Measurements from ENCODE around the gene STMP1.
"Not testable (repeated sequence)": the region's sequence is repeated elsewhere in the genome, so short reads cannot be mapped to it uniquely, and the experiment has no call there.

The STMP1 gene

DNA sequence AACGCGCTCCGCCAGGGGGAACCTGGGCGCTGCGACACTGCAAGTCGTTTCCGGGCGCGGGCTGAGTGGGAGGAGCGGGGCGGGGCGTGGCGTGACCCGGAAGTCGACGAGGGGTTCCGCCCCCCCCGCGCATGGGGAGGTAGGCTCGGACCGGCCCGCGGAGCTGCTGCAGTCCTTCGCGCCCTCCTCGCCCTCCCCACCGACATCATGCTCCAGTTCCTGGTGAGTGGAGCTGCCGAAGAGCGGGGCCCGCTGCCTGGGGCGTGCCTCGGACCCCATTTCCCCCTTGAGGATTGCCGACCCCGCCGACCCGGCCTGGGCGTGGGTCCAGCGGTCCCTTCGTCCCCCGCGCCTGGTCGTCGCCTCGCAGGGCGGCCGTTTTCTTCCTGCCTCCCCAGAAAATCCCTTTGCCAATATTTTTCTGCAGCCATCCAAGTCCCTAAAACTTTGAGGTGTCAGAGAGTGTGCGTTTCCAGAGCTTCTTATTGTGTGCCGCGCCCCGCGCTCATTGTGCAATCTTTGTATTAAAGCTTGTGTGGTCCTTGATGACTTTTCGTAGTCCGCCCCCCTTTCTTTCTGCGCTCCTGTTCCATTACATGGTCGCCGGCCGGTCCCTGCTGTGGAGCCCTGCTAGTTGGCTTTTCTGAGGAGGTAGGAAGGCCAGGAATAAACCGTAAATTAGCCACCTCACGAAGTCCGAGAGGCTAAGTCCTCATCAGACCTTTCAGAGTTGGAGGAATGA, at the start of gene STMP1:
Gene STMP1, plus strand, starts transcription at position 142 of the 742 bp plus-strand sequence.
- peak; percentile 85 for DNase-seq

- no peak for DNase-seq
Measured at GRCh38 chr7:135616136-135616535, 46.2 kb upstream of the STMP1 start.

- no peak for DNase-seq
Measured at GRCh38 chr7:135617781-135618180, 44.5 kb upstream of the STMP1 start.

GRCh38 chr7:135618510-135618909, 43.8 kb upstream of the STMP1 start:
- DNase-seq, result no peak

DNA sequence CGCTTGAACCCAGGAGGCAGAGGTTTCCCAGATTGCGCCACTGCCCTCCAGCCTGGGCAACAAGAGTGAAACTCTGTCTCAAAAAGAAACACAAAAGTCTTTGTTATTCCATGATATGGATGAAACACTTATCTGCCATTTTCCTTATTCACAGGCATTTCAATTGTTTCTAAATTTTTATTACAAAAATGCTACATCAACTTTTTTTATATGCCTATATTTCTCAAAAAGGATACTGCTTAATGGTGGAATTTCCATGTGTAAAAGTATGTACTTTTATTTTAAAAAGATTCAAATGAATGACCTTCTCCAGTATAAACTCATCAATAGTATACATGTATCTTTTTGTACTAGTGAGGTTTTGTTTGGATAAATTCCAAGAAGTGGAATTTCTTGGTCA, 41.9 kb upstream of the STMP1 start:
- no peak for DNase-seq

GRCh38 chr7:135620980-135621850, 41.1 kb upstream of the STMP1 start:
- no peak for DNase-seq

- no peak for DNase-seq
Measured at GRCh38 chr7:135634191-135634878, 28.0 kb upstream of the STMP1 start.

- not testable (repeated sequence) for DNase-seq
Measured at GRCh38 chr7:135639690-135640089, 22.6 kb upstream of the STMP1 start.

GRCh38 chr7:135644154-135644553, 18.2 kb upstream of the STMP1 start:
- DNase-seq, result no peak

DNA sequence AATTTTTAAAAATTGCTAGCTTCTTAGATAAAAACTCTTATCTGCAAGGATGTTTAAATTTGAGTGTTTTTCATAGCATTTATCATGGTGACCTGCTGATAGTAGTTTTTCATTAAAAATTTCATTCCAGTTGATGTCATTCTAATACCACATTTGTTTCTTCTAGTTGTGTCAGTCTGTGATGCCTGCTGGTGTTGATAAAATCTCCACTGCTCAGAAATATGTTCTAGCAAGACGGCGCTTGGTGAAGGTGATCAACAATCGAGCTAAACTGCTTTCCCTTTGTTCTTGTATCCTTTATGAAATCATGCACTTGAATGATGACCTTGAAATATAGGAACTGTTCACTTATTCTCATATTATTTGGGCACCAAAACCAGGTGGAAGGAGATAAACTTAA, 17.6 kb upstream of the STMP1 start:
- DNase-seq, result no peak

GRCh38 chr7:135645296-135645904, 16.9 kb upstream of the STMP1 start:
- no peak for DNase-seq

DNA sequence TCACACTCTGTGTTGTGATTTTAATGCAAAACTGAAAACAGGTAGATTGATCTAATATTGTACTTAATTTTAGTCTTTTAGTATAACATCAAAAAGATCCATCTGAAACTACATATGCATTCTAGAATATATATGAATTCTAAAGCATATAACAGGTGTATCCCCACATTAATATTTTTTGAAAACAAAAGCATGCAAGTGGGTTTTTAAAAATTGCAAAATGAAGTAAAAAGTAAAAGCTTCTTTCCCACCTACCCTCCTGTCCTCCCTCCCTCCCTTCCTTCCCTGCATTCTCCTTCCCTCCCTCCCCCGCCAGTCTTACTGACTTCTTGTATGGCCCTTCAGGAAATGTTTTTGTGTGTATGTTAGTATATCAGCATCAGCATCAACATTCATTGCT, 14.6 kb upstream of the STMP1 start:
- DNase-seq, result no peak

- no peak for DNase-seq
Measured at GRCh38 chr7:135648235-135648634, 14.1 kb upstream of the STMP1 start.

GRCh38 chr7:135650831-135651573, 11.3 kb upstream of the STMP1 start:
- DNase-seq, result no peak

GRCh38 chr7:135653340-135654080, 8.8 kb upstream of the STMP1 start:
- no peak for DNase-seq

GRCh38 chr7:135658564-135658963, 3.8 kb upstream of the STMP1 start:
- DNase-seq, result no peak

DNA sequence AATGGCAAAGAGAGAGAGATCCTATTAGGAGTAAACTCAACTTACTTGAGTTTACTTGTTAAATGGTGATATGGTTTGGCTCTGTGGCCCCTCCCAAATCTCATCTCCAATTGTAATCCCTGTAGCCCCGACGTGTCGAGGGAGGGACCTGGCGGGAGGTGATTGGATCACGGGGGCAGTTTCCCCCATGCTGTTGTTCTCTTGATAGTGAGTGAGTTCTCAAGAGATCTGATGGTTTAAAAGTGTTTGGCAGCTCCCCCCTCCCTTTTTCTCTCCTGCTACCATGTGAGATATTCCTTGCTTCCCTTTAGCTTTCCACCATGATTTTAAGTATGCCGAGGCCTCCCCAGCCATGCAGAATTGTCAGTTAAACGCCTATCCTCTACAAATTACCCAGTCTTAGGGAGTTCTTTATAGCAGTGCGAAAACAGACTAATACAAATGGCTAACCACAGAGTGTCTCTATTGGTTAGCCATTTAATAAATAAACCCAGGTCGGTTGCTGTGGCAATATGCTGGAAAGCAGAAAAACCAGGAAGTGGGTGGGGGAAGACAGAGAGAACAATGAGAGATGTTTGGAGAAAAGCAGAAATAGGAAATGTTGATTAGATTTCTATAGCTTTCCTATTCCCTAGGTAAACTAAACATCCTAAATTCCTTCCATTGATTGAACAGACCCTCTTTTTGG, 3.0 kb upstream of the STMP1 start:
- DNase-seq, result no peak

DNA sequence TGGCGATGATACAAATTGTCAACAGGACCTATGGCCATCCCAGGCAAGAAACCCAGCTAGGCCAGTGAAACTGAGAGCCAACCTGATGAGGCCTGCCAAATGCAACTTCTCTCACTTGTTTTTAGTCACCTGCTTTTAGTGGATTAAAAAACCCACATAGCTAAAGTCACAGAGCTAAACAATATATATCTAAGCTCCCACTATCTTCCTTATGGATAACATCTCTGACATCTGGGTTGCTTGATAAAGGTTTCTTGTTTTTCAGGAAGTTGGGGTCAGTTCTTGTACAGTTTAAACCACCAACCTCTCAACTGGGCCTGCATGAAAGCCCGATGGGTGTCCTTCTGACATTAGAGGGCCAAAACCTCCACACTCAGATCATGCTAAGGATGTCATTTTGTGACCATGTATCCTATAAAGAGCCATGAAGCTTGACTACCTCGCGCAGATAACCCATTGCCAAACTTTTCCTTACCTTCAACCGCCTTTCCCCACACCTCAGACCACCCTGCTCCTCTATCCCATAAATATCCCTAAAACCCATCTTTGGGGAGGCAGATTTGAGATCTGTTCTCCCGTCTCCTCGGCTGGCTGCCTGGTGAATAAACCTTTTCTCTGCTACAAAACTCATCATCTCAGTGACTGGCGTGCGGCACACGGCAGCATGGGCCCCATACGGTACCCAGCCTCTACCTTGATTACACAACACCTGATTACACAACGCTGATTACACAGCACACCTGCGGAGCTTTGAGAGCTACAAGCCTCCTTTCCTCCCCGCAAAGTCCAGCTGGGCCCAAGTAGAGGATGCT, 797 bp upstream of the STMP1 start:
- DNase-seq, result no peak

- no peak for DNase-seq
Measured at GRCh38 chr7:135662123-135662372, 266 bp upstream of the STMP1 start.

DNA sequence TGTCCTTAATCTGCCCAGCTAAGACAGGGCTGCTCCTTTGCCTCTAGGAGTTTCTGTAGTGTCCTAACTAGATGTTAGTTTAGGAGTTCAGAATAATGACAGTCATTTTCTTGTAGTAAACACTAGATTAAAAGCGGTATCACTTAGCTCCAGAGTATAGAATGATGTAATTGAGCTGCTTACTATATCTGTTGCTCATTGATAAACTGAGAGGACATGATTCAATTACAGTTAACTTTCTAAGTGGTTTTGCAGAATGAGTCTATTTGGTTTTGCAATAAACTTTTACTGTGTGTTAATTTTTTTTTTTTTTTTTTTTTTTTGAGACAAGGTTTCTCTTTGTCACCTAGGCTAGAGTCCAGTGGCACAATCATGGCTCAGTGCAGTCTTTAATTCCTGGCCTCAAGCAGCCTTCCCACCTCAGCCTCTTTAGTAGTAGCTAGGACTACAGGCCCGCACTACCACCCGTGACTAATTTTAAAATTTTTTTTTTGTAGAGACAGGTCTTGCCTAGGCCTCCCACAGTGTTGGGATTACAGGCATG, 1.8 kb downstream of the STMP1 start:
- no peak for DNase-seq

Data from T1000 (cell line).